Right lobe of liver (tissue), 6 donors: ENCODE results near the gene KIFC3. TPM values are rescaled to one million over a fixed set of nuclear protein-coding genes. Genes with fewer than 3 reads are reported as not detected.

Source experiments
- ATAC-seq, 4 donors: fragments of 200-7000 bp; cut with Tn5 transposase; one replicate each; pipeline ENCODE4 v1.9.1; 2020; ENCODE audit warnings: mild to moderate bottlenecking in 4 of 4, moderate library complexity in 4 of 4
- DNase-seq, 3 donors: peaks; one replicate each; pipeline ENCODE4 v3.0.0-alpha.2; 2020
- H3K27ac ChIP-seq, 3 donors: fragments of 200-600 bp; one replicate each; pipeline ENCODE4 v1.8.0; 2022
- H3K27me3 ChIP-seq, 2 donors: fragments of 200-600 bp; one replicate each; pipeline ENCODE4 v1.8.0; 2022
- H3K36me3 ChIP-seq, 4 donors: fragments of 200-600 bp; sonication (generic) in 1 of 4; one replicate each; pipeline versions ENCODE4 v1.5.1 to v1.8.0; 2017 to 2022; ENCODE audit warnings: control low read depth in 1 of 4
- H3K4me1 ChIP-seq, 4 donors: fragments of 200-600 bp; sonication (generic) in 1 of 4; one replicate each; pipeline versions ENCODE4 v1.5.1 to v1.8.0; 2017 to 2022; ENCODE audit warnings: control low read depth in 1 of 4
- H3K4me3 ChIP-seq, 3 donors: fragments of 200-600 bp; one replicate each; pipeline ENCODE4 v1.8.0; 2022
- H3K9me3 ChIP-seq, 4 donors: fragments of 200-600 bp; sonication (generic) in 1 of 4; one replicate each; pipeline versions ENCODE4 v1.5.1 to v1.8.0; 2017 to 2022; ENCODE audit warnings: control low read depth in 1 of 4
- POLR2A ChIP-seq: fragments of 450-650 bp; IDR thresholded peaks from one replicate; pipeline ENCODE4 v1.6.1; 2017; ENCODE audit warnings: antibody characterized with exemption, mild to moderate bottlenecking
- WGBS: methylation state at CpG from one replicate; pipeline ENCODE4 v1.1.6; 2018; ENCODE audit warnings: low coverage, low lambda C conversion rate; ENCODE audit not compliant: insufficient coverage; ENCODE audit errors: missing lambda C conversion rate; 5-methylcytosine and 5-hydroxymethylcytosine counted together
- intact Hi-C, 2 donors: fragments of 100-400 bp; cut with DNase I; formaldehyde crosslinking; loops; one replicate each; pipeline versions ENCODE4 v1.11.2 to v1.14.1; 2022
- total RNA-seq, 6 experiments: library from RNA; depleted of rRNA in 2 of 6; stranded (reverse); fragments of >200 nt in 2 of 6; fragmentation: NEBNext Ultra II Directional in 3 of 6; extraction: Animal tissue kit (Norgen Biotek cat#: 25700) in 3 of 6; gene quantifications; one replicate each; pipeline versions ENCODE4 v1.1.0 to v1.2.4, GENCODE V29; 2016 to 2023
- TF ChIP-seq, protein P1 (sequence below), 4 donors: fragments of 200-600 bp in 3 of 4; fragments of 450-650 bp in 1 of 4; IDR thresholded peaks; one replicate each; pipeline versions ENCODE4 v1.5.1 to v1.8.0; 2016 to 2022; ENCODE audit warnings: antibody characterized with exemption in 4 of 4, mild to moderate bottlenecking in 2 of 4
- donor health status: DM: no; HTN: yes; CAD: no.
- donor health status: DM: no; HTN: no; CAD: no.
- donor health status: DM: no; HTN: no; CAD: no.
- donor health status: DM: no; HTN: yes; CAD: no.
- donor health status: DM: no; HTN: yes; CAD: no.

The KIFC3 gene
- total RNA-seq, 6 experiments from 2014 or later = 20.3 to 88.9 (median 46.4) TPM

DNA sequence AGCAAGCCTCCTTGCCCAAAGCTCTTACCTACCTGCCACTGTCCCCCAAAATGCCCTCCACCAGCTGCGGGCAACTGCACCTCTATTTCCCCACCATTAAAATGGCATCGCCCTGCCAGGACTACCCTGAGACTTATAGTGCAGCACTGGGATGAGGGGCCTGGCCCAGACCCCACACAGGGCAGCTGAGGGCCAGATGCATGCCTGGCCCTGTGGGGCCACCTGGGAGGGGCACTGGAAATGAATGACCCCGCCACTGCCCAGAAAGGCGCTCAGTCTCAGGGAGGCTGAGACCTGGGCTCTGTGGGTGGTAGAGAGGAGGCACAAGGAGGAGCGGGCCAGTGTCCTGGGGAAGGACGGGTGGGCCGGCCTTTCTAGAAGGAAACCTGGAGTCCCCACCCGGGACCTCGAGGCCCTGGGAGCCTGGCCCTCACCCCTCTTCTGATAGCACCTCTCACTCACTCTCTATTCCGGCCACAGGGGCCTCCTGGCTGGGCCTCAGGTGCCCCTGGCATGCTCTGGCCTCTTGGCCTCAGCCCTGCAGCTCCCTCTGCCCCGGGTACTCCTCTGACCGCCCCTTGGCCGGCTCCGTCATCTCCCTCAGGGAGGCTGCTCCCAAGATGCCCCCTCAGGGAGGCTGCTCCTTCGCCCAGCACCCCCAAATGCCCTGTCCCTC, 39.8 kb downstream of the KIFC3 start:
- DNase-seq = no peak
- no peaks in the 10 kb centered on the region for H3K27me3 ChIP-seq
- H3K4me1 ChIP-seq = no peaks in the 10 kb centered on the region
- no peaks in the 10 kb centered on the region for H3K9me3 ChIP-seq
- no peak for ATAC-seq
- WGBS = 38% methylated on average over 2 of the region's 15 CpGs
- H3K36me3 ChIP-seq = peaks cover 2 to 51% (median 22%) of the 10 kb centered on the region in 4 donors
- TF ChIP-seq, protein P1, sequence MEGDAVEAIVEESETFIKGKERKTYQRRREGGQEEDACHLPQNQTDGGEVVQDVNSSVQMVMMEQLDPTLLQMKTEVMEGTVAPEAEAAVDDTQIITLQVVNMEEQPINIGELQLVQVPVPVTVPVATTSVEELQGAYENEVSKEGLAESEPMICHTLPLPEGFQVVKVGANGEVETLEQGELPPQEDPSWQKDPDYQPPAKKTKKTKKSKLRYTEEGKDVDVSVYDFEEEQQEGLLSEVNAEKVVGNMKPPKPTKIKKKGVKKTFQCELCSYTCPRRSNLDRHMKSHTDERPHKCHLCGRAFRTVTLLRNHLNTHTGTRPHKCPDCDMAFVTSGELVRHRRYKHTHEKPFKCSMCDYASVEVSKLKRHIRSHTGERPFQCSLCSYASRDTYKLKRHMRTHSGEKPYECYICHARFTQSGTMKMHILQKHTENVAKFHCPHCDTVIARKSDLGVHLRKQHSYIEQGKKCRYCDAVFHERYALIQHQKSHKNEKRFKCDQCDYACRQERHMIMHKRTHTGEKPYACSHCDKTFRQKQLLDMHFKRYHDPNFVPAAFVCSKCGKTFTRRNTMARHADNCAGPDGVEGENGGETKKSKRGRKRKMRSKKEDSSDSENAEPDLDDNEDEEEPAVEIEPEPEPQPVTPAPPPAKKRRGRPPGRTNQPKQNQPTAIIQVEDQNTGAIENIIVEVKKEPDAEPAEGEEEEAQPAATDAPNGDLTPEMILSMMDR (IDR thresholded peaks at IDR 0.05) = no peak
- TF ChIP-seq POLR2A = no peak
- intact Hi-C loops = loop anchor here in 1 of 2 donors (10.0 kb wide), 1 partner anchor 252 kb away; no protein-coding TSS in a partner anchor
- no peak overlapping the region for H3K27ac ChIP-seq
- no peak overlapping the region for H3K4me3 ChIP-seq

DNA sequence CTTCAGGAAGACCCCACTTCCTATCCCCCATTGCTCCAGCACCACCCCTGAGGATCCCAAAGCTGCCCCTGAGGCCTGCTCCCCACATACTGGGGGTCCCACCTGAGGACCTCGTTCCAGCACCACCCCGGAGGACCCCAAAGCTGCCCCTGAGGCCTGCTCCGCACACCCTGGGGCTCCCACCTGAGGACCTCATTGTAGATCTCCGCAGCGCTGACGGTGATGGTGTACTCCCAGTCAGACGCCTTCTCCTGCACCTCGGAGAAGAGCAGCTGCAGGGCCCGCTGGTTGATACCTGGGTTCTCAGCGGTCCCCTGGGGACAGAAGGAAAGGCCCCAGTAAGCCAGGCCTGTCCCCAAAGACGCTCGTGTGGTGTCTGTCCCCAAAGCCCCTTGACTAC, 40.3 kb downstream of the KIFC3 start:
- H3K4me3 ChIP-seq = no peak overlapping the region
- TF ChIP-seq POLR2A = no peak
- TF ChIP-seq, protein P1 (IDR thresholded peaks at IDR 0.05) = no peak
- ATAC-seq (no peak), DNase-seq (no peak)
- no peaks in the 10 kb centered on the region for H3K27me3 ChIP-seq
- intact Hi-C loops = loop anchor here in 1 of 2 donors (10.0 kb wide), 1 partner anchor 253 kb away; no protein-coding TSS in a partner anchor
- no peak overlapping the region for H3K27ac ChIP-seq
- H3K36me3 ChIP-seq = peaks cover 2 to 46% (median 19%) of the 10 kb centered on the region in 4 donors
- WGBS = 60% methylated on average over 1 of the region's 12 CpGs
- H3K9me3 ChIP-seq = no peaks in the 10 kb centered on the region
- H3K4me1 ChIP-seq = no peaks in the 10 kb centered on the region

DNA sequence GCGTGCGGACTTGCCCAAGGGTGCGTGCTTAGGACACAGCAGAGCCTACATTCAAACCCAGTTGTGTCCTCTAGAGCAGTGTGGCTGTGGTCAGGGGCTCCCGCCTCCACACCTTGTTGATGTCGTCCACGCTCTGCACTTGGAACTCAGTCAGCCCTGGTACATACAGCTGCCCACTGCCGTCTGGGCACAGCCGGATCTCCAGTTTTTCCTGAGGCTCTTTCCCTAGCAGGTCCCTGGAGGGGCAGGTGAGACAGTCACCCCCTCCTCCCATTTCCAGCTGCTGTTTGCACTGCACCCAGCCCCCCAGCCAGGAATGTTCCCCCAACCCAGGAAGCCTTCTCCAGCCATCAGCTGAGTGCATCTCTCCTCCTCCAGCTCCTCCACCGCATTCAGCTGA, 41.0 kb downstream of the KIFC3 start:
- intact Hi-C loops = loop anchor here in 1 of 2 donors (10.0 kb wide), 1 partner anchor 254 kb away; no protein-coding TSS in a partner anchor
- 80% methylated on average over 1 of the region's 9 CpGs for WGBS
- no peak for TF ChIP-seq POLR2A
- TF ChIP-seq, protein P1 (IDR thresholded peaks at IDR 0.05) = no peak
- Histone ChIP-seq H3K36me3 (peaks cover 2 to 40% (median 17%) of the 10 kb centered on the region in 4 donors), H3K4me1 (no peaks in the 10 kb centered on the region), H3K27ac (no peak overlapping the region), H3K27me3 (no peaks in the 10 kb centered on the region), H3K4me3 (no peak overlapping the region), H3K9me3 (no peaks in the 10 kb centered on the region)
- ATAC-seq = no peak
- no peak for DNase-seq

DNA sequence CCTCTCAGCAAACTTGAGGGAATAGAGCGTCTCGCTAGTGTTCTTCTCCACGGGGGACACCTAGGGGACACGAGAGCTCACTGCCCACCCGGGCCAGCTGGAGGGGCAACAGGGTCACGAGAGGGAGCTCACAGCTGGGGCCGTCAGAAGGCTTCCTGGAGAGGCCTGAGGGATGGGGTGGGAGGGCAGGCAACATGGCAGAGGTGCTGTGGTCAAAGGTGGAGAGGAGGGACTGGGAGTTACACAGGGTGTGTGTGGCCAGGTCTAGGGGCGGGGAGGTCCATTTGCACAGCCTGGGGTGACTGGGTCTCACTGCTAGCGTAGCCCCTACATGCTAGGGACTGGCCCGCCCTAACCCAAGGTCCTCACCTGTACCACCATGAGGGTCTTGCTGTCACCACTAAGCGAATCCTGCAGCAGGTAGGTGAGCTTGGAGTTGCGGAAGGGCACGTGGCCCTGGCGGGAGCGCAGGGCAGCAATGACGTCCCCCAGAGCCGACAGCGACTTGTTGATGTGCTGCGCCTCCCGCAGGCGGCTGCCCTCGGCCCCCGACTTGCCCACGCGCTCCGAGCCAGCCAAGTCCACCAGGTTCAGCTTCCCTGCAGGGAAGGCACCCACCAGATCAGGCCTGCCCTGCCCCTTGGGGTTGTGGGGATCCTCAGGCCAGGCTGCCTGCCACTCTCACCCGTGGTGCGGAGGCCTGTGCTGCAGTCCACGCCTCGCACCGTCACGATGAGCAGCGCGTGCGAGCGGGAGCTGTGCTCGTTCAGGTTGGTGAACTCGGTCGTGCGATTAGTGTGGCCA, 41.7 kb downstream of the KIFC3 start:
- intact Hi-C loops = loop anchor here in 1 of 2 donors (10.0 kb wide), 1 partner anchor 254 kb away; no protein-coding TSS in a partner anchor
- TF ChIP-seq, protein P1 (IDR thresholded peaks at IDR 0.05) = no peak
- TF ChIP-seq POLR2A = no peak
- no peaks in the 10 kb centered on the region for H3K9me3 ChIP-seq
- H3K4me1 ChIP-seq = no peaks in the 10 kb centered on the region
- no peaks in the 10 kb centered on the region for H3K27me3 ChIP-seq
- DNase-seq (no peak), ATAC-seq (no peak)
- H3K27ac ChIP-seq = no peak overlapping the region
- no peak overlapping the region for H3K4me3 ChIP-seq
- H3K36me3 ChIP-seq = peaks cover 2 to 36% (median 16%) of the 10 kb centered on the region in 4 donors
- 79% methylated on average over 7 of the region's 40 CpGs for WGBS
